Endothelial cell of umbilical vein (primary cell): Measurements from ENCODE around the gene GALK2. TPM values are rescaled to one million over a fixed set of nuclear protein-coding genes. Genes with fewer than 3 reads are reported as not detected.

ENCODE experiments used
- BruUV-seq: library from RNA; stranded (reverse); fragments of 400-500 nt; replicated peaks from 2 replicates; lab custom pipeline; 2021; lab: Mats Ljungman, UMichigan
- CTCF ChIA-PET: fragments of 300-600, 350-600 bp; sonication (Branson Sonifier 250); formaldehyde crosslinking; loops from one replicate; lab custom pipeline; 2021; ENCODE audit warnings: antibody characterized with exemption, inconsistent platforms; lab: Charles Lee
- POLR2A ChIA-PET: fragments of 300-600, 350-600 bp; sonication (Branson Sonifier 250); formaldehyde crosslinking; loops from one replicate; lab custom pipeline; 2021; ENCODE audit warnings: antibody characterized with exemption, inconsistent platforms; lab: Charles Lee
- DNase-seq: peaks from one replicate; pipeline ENCODE4 v3.0.0-alpha.2; 2011; ENCODE audit warnings: low read depth, low spot score
- FAIRE-seq: peaks from 2 replicates; lab custom pipeline; 2011; peaks lifted over from hg19 to GRCh38; lab: Jason Lieb, UNC
- H2AFZ ChIP-seq: 2 replicates; pipeline ENCODE4 v1.6.0; 2012; ENCODE audit warnings: low read depth, low read length, control low read depth, inconsistent platforms
- H3K27ac ChIP-seq: 2 replicates; pipeline ENCODE4 v1.5.1; 2011; ENCODE audit warnings: low read depth, mild to moderate bottlenecking, control low read depth, low read length, moderate library complexity; ENCODE audit not compliant: insufficient read depth
- H3K27me3 ChIP-seq, 2 experiments: 2 replicates each; pipeline versions ENCODE4 v1.6.0 to v1.6.1; 2011; ENCODE audit warnings: low read length in 2 of 2, mixed read lengths in 1 of 2; ENCODE audit not compliant: control insufficient read depth in 2 of 2, insufficient read depth in 2 of 2
- H3K36me3 ChIP-seq, 2 experiments: 2 replicates in 1 of 2; 3 replicates in 1 of 2; pipeline ENCODE4 v1.5.1; 2011; ENCODE audit warnings: low read length in 2 of 2, mild to moderate bottlenecking in 1 of 2, moderate library complexity in 1 of 2; ENCODE audit not compliant: control insufficient read depth in 2 of 2, insufficient read depth in 2 of 2; ENCODE audit errors: extremely low read depth in 1 of 2
- H3K4me1 ChIP-seq: 3 replicates; pipeline ENCODE4 v1.5.1; 2011; ENCODE audit warnings: mild to moderate bottlenecking, low read length; ENCODE audit not compliant: control insufficient read depth, insufficient read depth; ENCODE audit errors: extremely low read depth
- H3K4me2 ChIP-seq: 2 replicates; pipeline ENCODE4 v1.6.1; 2011; ENCODE audit warnings: low read length, control low read depth, mixed read lengths; ENCODE audit not compliant: insufficient read depth
- H3K4me3 ChIP-seq, 3 experiments: fragments of 200-600 bp in 1 of 3; sonication (generic), shearing (Covaris generic) in 1 of 3; replicated peaks in 1 of 3; 2 replicates each; pipeline ENCODE4 v1.5.1; 2011 to 2016; ENCODE audit warnings: control low read depth in 3 of 3, low read length in 3 of 3, mild to moderate bottlenecking in 2 of 3, inconsistent platforms in 1 of 3, low read depth in 1 of 3, moderate library complexity in 1 of 3; ENCODE audit not compliant: insufficient read depth in 1 of 3
- H3K79me2 ChIP-seq: 2 replicates; pipeline ENCODE4 v1.6.0; 2012; ENCODE audit warnings: low read length, inconsistent platforms; ENCODE audit not compliant: control insufficient read depth, insufficient read depth
- H3K9ac ChIP-seq: replicated peaks from 2 replicates; pipeline ENCODE3; 2011; ENCODE audit warnings: low read length, control low read depth; ENCODE audit not compliant: insufficient read depth; ENCODE audit errors: extremely low read depth
- H3K9me1 ChIP-seq: replicated peaks from 3 replicates; pipeline ENCODE4 v1.6.0; 2011; ENCODE audit warnings: mild to moderate bottlenecking, low read length; ENCODE audit not compliant: control insufficient read depth, insufficient read depth; ENCODE audit errors: extremely low read depth
- H3K9me3 ChIP-seq: replicated peaks from 2 replicates; pipeline ENCODE4 v1.5.1; 2012; ENCODE audit warnings: low read length, inconsistent platforms; ENCODE audit not compliant: control insufficient read depth, insufficient read depth
- H4K20me1 ChIP-seq: replicated peaks from 2 replicates; pipeline ENCODE3; 2011; ENCODE audit warnings: mild to moderate bottlenecking, low read length; ENCODE audit not compliant: control insufficient read depth, insufficient read depth; ENCODE audit errors: extremely low read depth
- CTCF ChIP-seq, 2 donors: IDR thresholded peaks; 1 replicate in 1 of 2; 2 replicates in 1 of 2; pipeline ENCODE4 v1.5.1; 2011; ENCODE audit warnings: low read length in 2 of 2, mild to moderate bottlenecking in 2 of 2, moderate library complexity in 2 of 2, control low read depth in 1 of 2, inconsistent platforms in 1 of 2, low read depth in 1 of 2; ENCODE audit not compliant: insufficient read depth in 1 of 2; ENCODE audit errors: extremely low read depth in 1 of 2
- EZH2 ChIP-seq: IDR thresholded peaks from 2 replicates; pipeline ENCODE4 v1.6.1; 2012; ENCODE audit warnings: borderline replicate concordance, low read depth, mild to moderate bottlenecking, moderate library complexity, low read length, inconsistent platforms; ENCODE audit not compliant: severe bottlenecking
- FOS ChIP-seq: IDR thresholded peaks from 2 replicates; pipeline ENCODE4 v1.6.1; 2011; ENCODE audit warnings: mild to moderate bottlenecking, low read length, moderate library complexity, borderline replicate concordance; ENCODE audit not compliant: insufficient read depth
- GATA2 ChIP-seq: IDR thresholded peaks from 2 replicates; pipeline ENCODE4 v1.7.0; 2011; ENCODE audit warnings: low read depth, mild to moderate bottlenecking, moderate library complexity, mixed read lengths, low read length; ENCODE audit not compliant: insufficient read length, insufficient read depth
- JUN ChIP-seq: IDR thresholded peaks from 2 replicates; pipeline ENCODE4 v1.6.1; 2011; ENCODE audit warnings: borderline replicate concordance, low read depth; ENCODE audit not compliant: insufficient read length, insufficient read depth
- MAX ChIP-seq: IDR thresholded peaks from 2 replicates; pipeline ENCODE4 v1.6.1; 2011; ENCODE audit not compliant: insufficient read depth, insufficient read length
- MYC ChIP-seq: IDR thresholded peaks from one replicate; pipeline ENCODE4 v1.6.1; 2011; ENCODE audit warnings: mild to moderate bottlenecking, low read depth, low read length
- POLR2A ChIP-seq: IDR thresholded peaks from 2 replicates; pipeline ENCODE4 v1.6.1; 2012; ENCODE audit warnings: low read depth, mild to moderate bottlenecking, control low read depth, low read length
- POLR2AphosphoS5 ChIP-seq: IDR thresholded peaks from 2 replicates; pipeline ENCODE4 v1.6.1; 2012; ENCODE audit warnings: low read depth, mild to moderate bottlenecking, control low read depth, low read length, moderate library complexity; ENCODE audit not compliant: insufficient read depth
- dilution Hi-C: fragments of 300-500 bp; cut with MboI; formaldehyde crosslinking; loops from one replicate; pipeline ENCODE4 v1.15.0; 2019; ENCODE audit warnings: low sequenced_read_pairs; ENCODE audit not compliant: extremely low pct_ligation_motif_present
- intact Hi-C: fragments of 100-400 bp; cut with micrococcal nuclease; formaldehyde crosslinking; loops from one replicate; pipeline ENCODE4 v1.10.0; 2022
- polyA plus RNA-seq, 4 experiments: library from polyadenylated mRNA; depleted of rRNA in 3 of 4; stranded (reverse) in 3 of 4; unstranded in 1 of 4; fragments of >200 nt; gene quantifications; 2 replicates each; pipeline versions ENCODE4 v1.2.1 to v1.2.3, GENCODE V29; 2011 to 2012; ENCODE audit warnings: missing spikeins in 1 of 4
- total RNA-seq: library from RNA; stranded (reverse); gene quantifications from 2 replicates; pipeline ENCODE4 v1.2.3, GENCODE V29; 2021

The GALK2 gene
- total and polyA plus RNA-seq, 2 donors (not counting 3 experiments of a cell fraction or from before 2014, with no cell fraction given): 19.9 to 31.3 TPM

- Histone ChIP-seq H3K9me1 (no peaks in the 10 kb centered on the region), H3K4me3 (no peak overlapping the region), H3K9ac (no peak overlapping the region), H3K4me1 (no peaks in the 10 kb centered on the region), H2AFZ (no peak overlapping the region), H3K36me3 (no peaks in the 10 kb centered on the region), H3K4me2 (no peak overlapping the region), H4K20me1 (no peaks in the 10 kb centered on the region), H3K27me3 (no peaks in the 10 kb centered on the region), H3K27ac (no peak overlapping the region), H3K9me3 (no peaks in the 10 kb centered on the region), H3K79me2 (no peaks in the 10 kb centered on the region)
- BruUV-seq: no TSS peak
- CTCF ChIA-PET: no interaction called here
- no peak for DNase-seq
- intact Hi-C loops (no loop called here), dilution Hi-C loops (no loop called here)
- FAIRE-seq: no peak
- POLR2A ChIA-PET: interaction anchor here (0.6 kb wide), 1 partner anchor 1576 kb away, joined by 3 read pairs; no protein-coding TSS in a partner anchor
- no peak for TF ChIP-seq MAX
- TF ChIP-seq EZH2: no peak
- no peak for TF ChIP-seq CTCF (IDR thresholded peaks at IDR 0.05; ENCODE audit: extremely low read depth in 1 of 2, insufficient read depth in 1 of 2, low read depth in 1 of 2, low read length in 2 of 2)
- TF ChIP-seq MYC: no peak
- TF ChIP-seq JUN: no peak
- TF ChIP-seq GATA2: no peak
- TF ChIP-seq POLR2A: no peak
- no peak for TF ChIP-seq FOS
- no peak for TF ChIP-seq POLR2AphosphoS5
Measured at GRCh38 chr15:49361370-49361769, 191.3 kb downstream of the GALK2 start.
